ENCODE results near the gene TERT. TPM values are rescaled to one million over a fixed set of nuclear protein-coding genes. Genes with fewer than 3 reads are reported as not detected.
A peak's percentile ranks its signal among the peaks of the same experiment; 100 is the strongest.
"Not testable (repeated sequence)": the region's sequence is repeated elsewhere in the genome, so short reads cannot be mapped to it uniquely, and the experiment has no call there.

TERT gene
- not detected for total RNA-seq
- polyA plus RNA-seq = not detected
- long read RNA-seq, donor 1 = 0 reads
- long read RNA-seq, donor 2 = 0 reads
- long read RNA-seq, donor 3 = 0 reads

DNA sequence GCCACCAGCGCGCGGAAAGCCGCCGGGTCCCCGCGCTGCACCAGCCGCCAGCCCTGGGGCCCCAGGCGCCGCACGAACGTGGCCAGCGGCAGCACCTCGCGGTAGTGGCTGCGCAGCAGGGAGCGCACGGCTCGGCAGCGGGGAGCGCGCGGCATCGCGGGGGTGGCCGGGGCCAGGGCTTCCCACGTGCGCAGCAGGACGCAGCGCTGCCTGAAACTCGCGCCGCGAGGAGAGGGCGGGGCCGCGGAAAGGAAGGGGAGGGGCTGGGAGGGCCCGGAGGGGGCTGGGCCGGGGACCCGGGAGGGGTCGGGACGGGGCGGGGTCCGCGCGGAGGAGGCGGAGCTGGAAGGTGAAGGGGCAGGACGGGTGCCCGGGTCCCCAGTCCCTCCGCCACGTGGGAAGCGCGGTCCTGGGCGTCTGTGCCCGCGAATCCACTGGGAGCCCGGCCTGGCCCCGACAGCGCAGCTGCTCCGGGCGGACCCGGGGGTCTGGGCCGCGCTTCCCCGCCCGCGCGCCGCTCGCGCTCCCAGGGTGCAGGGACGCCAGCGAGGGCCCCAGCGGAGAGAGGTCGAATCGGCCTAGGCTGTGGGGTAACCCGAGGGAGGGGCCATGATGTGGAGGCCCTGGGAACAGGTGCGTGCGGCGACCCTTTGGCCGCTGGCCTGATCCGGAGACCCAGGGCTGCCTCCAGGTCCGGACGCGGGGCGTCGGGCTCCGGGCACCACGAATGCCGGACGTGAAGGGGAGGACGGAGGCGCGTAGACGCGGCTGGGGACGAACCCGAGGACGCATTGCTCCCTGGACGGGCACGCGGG lies at the start of gene TERT:
TSS of gene TERT (minus strand) at position 234 of the 815 bp plus-strand sequence. CDS start at position 155, 79 bp downstream.
- Histone ChIP-seq H3K4me1 (peaks cover 0 to 6% (median 0%) of the 10 kb centered on the region in 9 donors), H3K27me3 (peaks cover 0 to 69% (median 51%) of the 10 kb centered on the region in 7 donors), H3K9me3 (no peaks in the 10 kb centered on the region), H3K4me3 (no peak within 1 kb of the TSS), H3K36me3 (no peaks in the 10 kb centered on the region), H3K27ac (no peak within 1 kb of the TSS)
- DNase-seq (no peak), ATAC-seq (no peak)
- 1 to 2% methylated on average over 86 to 102 of the region's 102 CpGs for WGBS, 2 donors
- intact Hi-C loops (cut with DNase I) = no loop called here
- no peak for TF ChIP-seq CTCF (IDR thresholded peaks at IDR 0.05)

- no peaks in the 10 kb centered on the region for H3K27me3 ChIP-seq
- no peak for DNase-seq
- H3K9me3 ChIP-seq = no peaks in the 10 kb centered on the region
- peak overlapping the region; percentile 64 to 100 (median 85) for H3K4me3 ChIP-seq
- intact Hi-C loops (cut with DNase I) = no loop called here
- peak in 1 of 8 donors; percentile 25 for ATAC-seq
- peaks cover 3 to 28% (median 23%) of the 10 kb centered on the region in 9 donors for H3K4me1 ChIP-seq
- H3K36me3 ChIP-seq = peaks cover 0 to 40% (median 24%) of the 10 kb centered on the region in 9 donors
- WGBS, 2 donors = 8 to 9% methylated on average over 45 to 55 of the region's 61 CpGs
- TF ChIP-seq CTCF (IDR thresholded peaks at IDR 0.05) = no peak
- peak overlapping the region in 6 of 10 donors; percentile 32 to 84 (median 57) for H3K27ac ChIP-seq
Observed at GRCh38 chr5:1343931-1344901, 49.3 kb upstream of the TERT start.

GRCh38 chr5:1343315-1343751 lies 48.5 kb upstream of the TERT start:
- no peak overlapping the region for H3K27ac ChIP-seq
- peaks cover 3 to 28% (median 23%) of the 10 kb centered on the region in 9 donors for H3K4me1 ChIP-seq
- 75 to 82% methylated on average over 9 of the region's 9 CpGs for WGBS, 2 donors
- ATAC-seq = no peak
- intact Hi-C loops (cut with DNase I) = no loop called here
- H3K9me3 ChIP-seq = no peaks in the 10 kb centered on the region
- TF ChIP-seq CTCF (IDR thresholded peaks at IDR 0.05) = no peak
- peak overlapping the region in 2 of 10 donors; percentile 96 to 97 for H3K4me3 ChIP-seq
- no peaks in the 10 kb centered on the region for H3K27me3 ChIP-seq
- H3K36me3 ChIP-seq = peaks cover 0 to 48% (median 27%) of the 10 kb centered on the region in 9 donors
- no peak for DNase-seq

GRCh38 chr5:1342711-1343110 lies 47.8 kb upstream of the TERT start:
- H3K4me3 ChIP-seq; ATAC-seq; H3K9me3 ChIP-seq; H3K27me3 ChIP-seq; DNase-seq; H3K27ac ChIP-seq; intact Hi-C loops (cut with DNase I): not testable (repeated sequence)
- Histone ChIP-seq H3K36me3 (peaks cover under 1 to 54% (median 32%) of the 10 kb centered on the region in 9 donors), H3K4me1 (peaks cover 3 to 28% (median 23%) of the 10 kb centered on the region in 9 donors)
- 95 to 96% methylated on average over 14 of the region's 14 CpGs for WGBS, 2 donors

All from heart right ventricle (tissue), 16 donors.